IMR-90 (cell line): ENCODE results near the gene C16orf87. TPM values are rescaled to one million over a fixed set of nuclear protein-coding genes. Genes with fewer than 3 reads are reported as not detected.

Experiments used
- ATAC-seq: fragments of 200-7000 bp; cut with Tn5 transposase; 2 replicates; pipeline ENCODE4 v1.9.1; 2020; ENCODE audit warnings: low read depth, mild to moderate bottlenecking, moderate library complexity
- BruUV-seq: library from RNA; stranded (reverse); fragments of 400-500 nt; replicated peaks from 2 replicates; lab custom pipeline; 2021; lab: Mats Ljungman, UMichigan
- CTCF ChIA-PET: fragments of 300-600 bp; formaldehyde crosslinking; extraction: SDS; loops from one replicate; lab custom pipeline; 2021; ENCODE audit warnings: antibody characterized with exemption; lab: Yijun Ruan, JAX
- POLR2A ChIA-PET: fragments of 300-600 bp; sonication (Branson Sonifier 250); formaldehyde crosslinking; loops from one replicate; lab custom pipeline; 2022; ENCODE audit warnings: antibody characterized with exemption; ENCODE audit not compliant: unreplicated experiment; lab: Charles Lee
- DNase-seq: peaks from one replicate; pipeline ENCODE4 v3.0.0; 2013
- H2AFZ ChIP-seq: replicated peaks from 2 replicates; pipeline ENCODE3; 2013; ENCODE audit warnings: low read length, mild to moderate bottlenecking; ENCODE audit not compliant: poor library complexity
- H2AK5ac ChIP-seq: 2 replicates; pipeline ENCODE4 v1.6.1; 2013; ENCODE audit warnings: low read depth, low read length, inconsistent platforms
- H2AK9ac ChIP-seq: replicated peaks from 2 replicates; pipeline ENCODE3; 2013; ENCODE audit warnings: mild to moderate bottlenecking, low read depth, low read length, moderate library complexity; ENCODE audit not compliant: poor library complexity
- H2BK120ac ChIP-seq: 2 replicates; pipeline ENCODE4 v1.6.1; 2013; ENCODE audit warnings: low read depth, low read length, inconsistent platforms
- H2BK15ac ChIP-seq: 3 replicates; pipeline ENCODE4 v1.6.1; 2013; ENCODE audit warnings: low read depth, low read length, inconsistent platforms
- H2BK20ac ChIP-seq: 2 replicates; pipeline ENCODE4 v1.6.1; 2013; ENCODE audit warnings: low read depth, mild to moderate bottlenecking, inconsistent platforms, low read length, moderate library complexity
- H2BK5ac ChIP-seq: 2 replicates; pipeline ENCODE4 v1.6.1; 2013; ENCODE audit warnings: mild to moderate bottlenecking, low read depth, low read length, inconsistent platforms; ENCODE audit not compliant: poor library complexity, severe bottlenecking
- H3K14ac ChIP-seq: replicated peaks from 2 replicates; pipeline ENCODE4 v1.6.1; 2013; ENCODE audit warnings: low read depth, low read length, inconsistent platforms
- H3K18ac ChIP-seq: 2 replicates; pipeline ENCODE4 v1.6.1; 2013; ENCODE audit warnings: low read depth, low read length, control low read depth
- H3K23ac ChIP-seq: 2 replicates; pipeline ENCODE4 v1.6.1; 2013; ENCODE audit warnings: low read depth, low read length, inconsistent platforms
- H3K27ac ChIP-seq: 2 replicates; pipeline ENCODE4 v1.5.1; 2013; ENCODE audit warnings: mild to moderate bottlenecking, control low read depth, low read length; ENCODE audit not compliant: insufficient read depth
- H3K27me3 ChIP-seq: 2 replicates; pipeline ENCODE4 v1.6.1; 2013; ENCODE audit warnings: low read length; ENCODE audit not compliant: control insufficient read depth, insufficient read depth
- H3K36me3 ChIP-seq: 2 replicates; pipeline ENCODE4 v1.6.1; 2013; ENCODE audit warnings: low read length, mixed read lengths; ENCODE audit not compliant: control insufficient read depth, insufficient read depth
- H3K4ac ChIP-seq: 2 replicates; pipeline ENCODE4 v1.6.1; 2013; ENCODE audit warnings: low read depth, low read length, inconsistent platforms
- H3K4me1 ChIP-seq: 2 replicates; pipeline ENCODE4 v1.6.1; 2013; ENCODE audit warnings: low read length, mixed read lengths; ENCODE audit not compliant: control insufficient read depth, insufficient read depth
- H3K4me2 ChIP-seq: 2 replicates; pipeline ENCODE4 v1.6.1; 2013; ENCODE audit warnings: low read depth, mild to moderate bottlenecking, control low read depth, low read length, moderate library complexity
- H3K4me3 ChIP-seq: 2 replicates; pipeline ENCODE4 v1.5.1; 2013; ENCODE audit warnings: low read depth, mild to moderate bottlenecking, control low read depth, low read length, moderate library complexity; ENCODE audit not compliant: insufficient read depth
- H3K56ac ChIP-seq: 2 replicates; pipeline ENCODE4 v1.6.1; 2013; ENCODE audit warnings: low read length, inconsistent platforms; ENCODE audit not compliant: insufficient read depth; ENCODE audit errors: extremely low read depth
- H3K79me1 ChIP-seq, 2 experiments: 2 replicates each; pipeline ENCODE4 v1.6.1; 2013; ENCODE audit warnings: low read length in 2 of 2, inconsistent platforms in 1 of 2, low read depth in 1 of 2
- H3K9ac ChIP-seq: 2 replicates; pipeline ENCODE4 v1.6.1; 2013; ENCODE audit warnings: low read depth, low read length, control low read depth
- H3K9me1 ChIP-seq: 2 replicates; pipeline ENCODE4 v1.6.1; 2013; ENCODE audit warnings: low read length, inconsistent platforms; ENCODE audit not compliant: insufficient read depth
- H3K9me3 ChIP-seq: 2 replicates; pipeline ENCODE4 v1.6.1; 2013; ENCODE audit warnings: low read length; ENCODE audit not compliant: control insufficient read depth, insufficient read depth
- H4K20me1 ChIP-seq: 2 replicates; pipeline ENCODE4 v1.6.1; 2013; ENCODE audit warnings: low read length, inconsistent platforms; ENCODE audit not compliant: insufficient read depth
- H4K5ac ChIP-seq: 2 replicates; pipeline ENCODE4 v1.6.1; 2013; ENCODE audit warnings: mild to moderate bottlenecking, low read depth, low read length, control low read depth
- H4K8ac ChIP-seq, 2 experiments: 2 replicates each; pipeline ENCODE4 v1.6.1; 2013; ENCODE audit warnings: low read depth in 2 of 2, low read length in 2 of 2, control low read depth in 1 of 2, inconsistent platforms in 1 of 2
- H4K91ac ChIP-seq: 2 replicates; pipeline ENCODE4 v1.6.1; 2013; ENCODE audit warnings: low read depth, low read length, inconsistent platforms; ENCODE audit not compliant: insufficient read depth
- BHLHE40 ChIP-seq: fragments of 150-350 bp; IDR thresholded peaks from 2 replicates; pipeline ENCODE4 v1.6.1; 2016; ENCODE audit warnings: mild to moderate bottlenecking, low read depth, low read length
- CEBPB ChIP-seq: IDR thresholded peaks from 2 replicates; pipeline ENCODE4 v1.6.1; 2012; ENCODE audit warnings: low read depth, low read length, improper control_type of control experiment
- CHD1 ChIP-seq: IDR thresholded peaks from 2 replicates; pipeline ENCODE4 v1.6.1; 2012; ENCODE audit warnings: low read depth, low read length, improper control_type of control experiment
- FOS ChIP-seq: fragments of 150-350 bp; IDR thresholded peaks from 2 replicates; pipeline ENCODE4 v1.6.1; 2016; ENCODE audit warnings: low read depth, low read length
- MAFK ChIP-seq: IDR thresholded peaks from 2 replicates; pipeline ENCODE4 v1.6.1; 2012; ENCODE audit warnings: low read depth, low read length, improper control_type of control experiment
- MAZ ChIP-seq: IDR thresholded peaks from 2 replicates; pipeline ENCODE4 v1.6.1; 2012; ENCODE audit warnings: low read depth, mild to moderate bottlenecking, low read length, improper control_type of control experiment, moderate library complexity, borderline replicate concordance
- MXI1 ChIP-seq: IDR thresholded peaks from 2 replicates; pipeline ENCODE4 v1.6.1; 2012; ENCODE audit warnings: low read depth, mild to moderate bottlenecking, low read length, moderate library complexity, borderline replicate concordance
- NFE2L2 ChIP-seq: fragments of 150-350 bp; IDR thresholded peaks from 2 replicates; pipeline ENCODE4 v1.6.1; 2016; ENCODE audit warnings: low read depth, mild to moderate bottlenecking, low read length
- POLR2A ChIP-seq: IDR thresholded peaks from 2 replicates; pipeline ENCODE4 v1.6.1; 2012; ENCODE audit warnings: mild to moderate bottlenecking, low read depth, low read length
- RAD21 ChIP-seq: IDR thresholded peaks from 2 replicates; pipeline ENCODE4 v1.6.1; 2012; ENCODE audit warnings: low read length, improper control_type of control experiment
- RCOR1 ChIP-seq: IDR thresholded peaks from 2 replicates; pipeline ENCODE4 v1.6.1; 2012; ENCODE audit warnings: mild to moderate bottlenecking, low read length, improper control_type of control experiment; ENCODE audit not compliant: insufficient replicate concordance
- RFX5 ChIP-seq: IDR thresholded peaks from 2 replicates; pipeline ENCODE4 v1.8.0; 2012; ENCODE audit warnings: low read depth, mild to moderate bottlenecking, low read length, moderate library complexity
- WGBS, 2 experiments: methylation state at CpG; one replicate each; pipeline versions ENCODE4 v1.1.5 to v1.1.7; 2013; ENCODE audit warnings: missing lambda C conversion rate in 2 of 2; ENCODE audit not compliant: insufficient read length in 1 of 2; ENCODE audit errors: extremely low coverage in 2 of 2; 5-methylcytosine and 5-hydroxymethylcytosine counted together
- dilution Hi-C: fragments of 300-500 bp; cut with HindIII; formaldehyde crosslinking; loops from one replicate; pipeline ENCODE4 v1.14.3; 2018; ENCODE audit warnings: low sequenced_read_pairs; ENCODE audit not compliant: unreplicated experiment
- in situ Hi-C: fragments of 300-500 bp; cut with MboI; formaldehyde crosslinking; loops from 3 replicates; pipeline ENCODE4 v1.14.3; 2019; ENCODE audit warnings: low sequenced_read_pairs, inconsistent platforms, mixed read lengths
- intact Hi-C: fragments of 100-400 bp; cut with micrococcal nuclease; formaldehyde crosslinking; loops from 2 replicates; pipeline ENCODE4 v1.10.0; 2022
- polyA plus RNA-seq, 3 experiments: library from polyadenylated mRNA; depleted of rRNA; stranded (reverse); fragments of >200 nt; gene quantifications; 2 replicates each; pipeline ENCODE4 v1.2.3, GENCODE V29; 2012; ENCODE audit warnings: low replicate concordance in 1 of 3
- total RNA-seq: library from RNA; depleted of rRNA; stranded (reverse); fragments of >200 nt; gene quantifications from 2 replicates; pipeline ENCODE4 v1.2.3, GENCODE V29; 2012
- TF ChIP-seq, protein P1 (sequence below): conservative IDR thresholded peaks from 2 replicates; pipeline ENCODE4 v1.5.1; 2012; ENCODE audit warnings: mild to moderate bottlenecking, low read depth, low read length, improper control_type of control experiment
- TF ChIP-seq, protein P2 (sequence below): fragments of 150-350 bp; IDR thresholded peaks from 2 replicates; pipeline ENCODE4 v1.6.1; 2016; ENCODE audit warnings: low read depth, mild to moderate bottlenecking, low read length, moderate library complexity, borderline replicate concordance

The C16orf87 gene
- total and polyA plus RNA-seq, 2 of the 4 experiments (the other 2 are of a cell fraction), result 6.3 to 8.1 TPM

DNA sequence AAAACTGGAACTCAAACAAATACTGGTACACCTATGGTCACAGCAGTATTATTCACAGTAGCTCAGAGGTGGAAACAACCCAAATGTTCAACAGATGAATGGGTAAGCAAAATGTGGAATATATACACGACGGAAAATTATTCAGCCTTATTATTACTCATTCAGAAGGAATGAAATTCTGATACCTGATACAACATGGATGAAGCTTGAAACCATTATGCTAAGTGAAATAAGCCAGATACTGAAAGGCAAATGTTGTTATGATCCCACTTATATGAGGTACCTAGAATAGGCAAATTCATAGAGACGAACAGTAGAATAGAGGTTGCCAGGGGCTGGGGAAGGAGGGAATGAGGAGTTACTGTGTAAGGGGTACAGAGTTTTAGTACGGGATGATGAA lies 55.8 kb downstream of the C16orf87 start:
- Histone ChIP-seq H3K56ac (no peak overlapping the region), H3K4me3 (no peak overlapping the region), H2BK5ac (no peak overlapping the region), H2BK15ac (no peak overlapping the region), H3K14ac (no peak overlapping the region), H3K27me3 (no peaks in the 10 kb centered on the region), H3K36me3 (no peaks in the 10 kb centered on the region), H2AK5ac (no peak overlapping the region), H2BK120ac (no peak overlapping the region), H4K20me1 (no peaks in the 10 kb centered on the region), H3K4me1 (no peaks in the 10 kb centered on the region; the same call in 1 of the 2 replicates), H3K27ac (no peak overlapping the region), H3K79me1 (no peaks in the 10 kb centered on the region), H3K9me3 (no peaks in the 10 kb centered on the region), H4K91ac (no peak overlapping the region), H3K4ac (no peak overlapping the region), H4K8ac (no peak overlapping the region; a peak in 1 of 4 replicates), H2AK9ac (peak overlapping the region; percentile 26), H3K18ac (no peak overlapping the region), H3K4me2 (no peak overlapping the region; the same call in 1 of the 2 replicates), H3K23ac (no peak overlapping the region), H2AFZ (no peak overlapping the region), H4K5ac (no peak overlapping the region), H2BK20ac (no peak overlapping the region), H3K9ac (no peak overlapping the region), H3K9me1 (no peaks in the 10 kb centered on the region)
- BruUV-seq, result no TSS peak
- 100% methylated on average over 2 of the region's 4 CpGs; no CpG with 5 or more reads in 1 of the 2 experiments for WGBS, 2 experiments
- ChIA-PET POLR2A (no interaction called here), CTCF (no interaction called here)
- dilution Hi-C loops, result no loop called here
- peak; percentile 45 for DNase-seq
- no peak for TF ChIP-seq RCOR1
- no peak for TF ChIP-seq FOS
- TF ChIP-seq CHD1, result no peak
- no peak for TF ChIP-seq BHLHE40
- TF ChIP-seq POLR2A, result no peak
- TF ChIP-seq CEBPB, result no peak
- TF ChIP-seq NFE2L2, result no peak
- TF ChIP-seq RAD21, result no peak
- no peak for TF ChIP-seq MAFK
- TF ChIP-seq MXI1, result no peak
- TF ChIP-seq, protein P1, sequence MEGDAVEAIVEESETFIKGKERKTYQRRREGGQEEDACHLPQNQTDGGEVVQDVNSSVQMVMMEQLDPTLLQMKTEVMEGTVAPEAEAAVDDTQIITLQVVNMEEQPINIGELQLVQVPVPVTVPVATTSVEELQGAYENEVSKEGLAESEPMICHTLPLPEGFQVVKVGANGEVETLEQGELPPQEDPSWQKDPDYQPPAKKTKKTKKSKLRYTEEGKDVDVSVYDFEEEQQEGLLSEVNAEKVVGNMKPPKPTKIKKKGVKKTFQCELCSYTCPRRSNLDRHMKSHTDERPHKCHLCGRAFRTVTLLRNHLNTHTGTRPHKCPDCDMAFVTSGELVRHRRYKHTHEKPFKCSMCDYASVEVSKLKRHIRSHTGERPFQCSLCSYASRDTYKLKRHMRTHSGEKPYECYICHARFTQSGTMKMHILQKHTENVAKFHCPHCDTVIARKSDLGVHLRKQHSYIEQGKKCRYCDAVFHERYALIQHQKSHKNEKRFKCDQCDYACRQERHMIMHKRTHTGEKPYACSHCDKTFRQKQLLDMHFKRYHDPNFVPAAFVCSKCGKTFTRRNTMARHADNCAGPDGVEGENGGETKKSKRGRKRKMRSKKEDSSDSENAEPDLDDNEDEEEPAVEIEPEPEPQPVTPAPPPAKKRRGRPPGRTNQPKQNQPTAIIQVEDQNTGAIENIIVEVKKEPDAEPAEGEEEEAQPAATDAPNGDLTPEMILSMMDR, result no peak
- no peak for TF ChIP-seq RFX5
- TF ChIP-seq, protein P2, sequence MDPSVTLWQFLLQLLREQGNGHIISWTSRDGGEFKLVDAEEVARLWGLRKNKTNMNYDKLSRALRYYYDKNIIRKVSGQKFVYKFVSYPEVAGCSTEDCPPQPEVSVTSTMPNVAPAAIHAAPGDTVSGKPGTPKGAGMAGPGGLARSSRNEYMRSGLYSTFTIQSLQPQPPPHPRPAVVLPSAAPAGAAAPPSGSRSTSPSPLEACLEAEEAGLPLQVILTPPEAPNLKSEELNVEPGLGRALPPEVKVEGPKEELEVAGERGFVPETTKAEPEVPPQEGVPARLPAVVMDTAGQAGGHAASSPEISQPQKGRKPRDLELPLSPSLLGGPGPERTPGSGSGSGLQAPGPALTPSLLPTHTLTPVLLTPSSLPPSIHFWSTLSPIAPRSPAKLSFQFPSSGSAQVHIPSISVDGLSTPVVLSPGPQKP, result no peak
- no peak for TF ChIP-seq MAZ
- in situ Hi-C loops, result no loop called here
- intact Hi-C loops, result loop anchor here (5.0 kb wide), 1 partner anchor 33 kb away; no protein-coding TSS in a partner anchor
- peak; percentile 35 for ATAC-seq
